IPS-NIHi11 (cell line): Measurements from ENCODE around the gene PTPRE.
"Not testable (repeated sequence)": the region's sequence is repeated elsewhere in the genome, so short reads cannot be mapped to it uniquely, and the experiment has no call there.

Source experiments
- DNase-seq: peaks from one replicate; pipeline ENCODE4 v3.0.0; 2012; ENCODE audit warnings: mixed read lengths, low spot score

PTPRE gene

DNA sequence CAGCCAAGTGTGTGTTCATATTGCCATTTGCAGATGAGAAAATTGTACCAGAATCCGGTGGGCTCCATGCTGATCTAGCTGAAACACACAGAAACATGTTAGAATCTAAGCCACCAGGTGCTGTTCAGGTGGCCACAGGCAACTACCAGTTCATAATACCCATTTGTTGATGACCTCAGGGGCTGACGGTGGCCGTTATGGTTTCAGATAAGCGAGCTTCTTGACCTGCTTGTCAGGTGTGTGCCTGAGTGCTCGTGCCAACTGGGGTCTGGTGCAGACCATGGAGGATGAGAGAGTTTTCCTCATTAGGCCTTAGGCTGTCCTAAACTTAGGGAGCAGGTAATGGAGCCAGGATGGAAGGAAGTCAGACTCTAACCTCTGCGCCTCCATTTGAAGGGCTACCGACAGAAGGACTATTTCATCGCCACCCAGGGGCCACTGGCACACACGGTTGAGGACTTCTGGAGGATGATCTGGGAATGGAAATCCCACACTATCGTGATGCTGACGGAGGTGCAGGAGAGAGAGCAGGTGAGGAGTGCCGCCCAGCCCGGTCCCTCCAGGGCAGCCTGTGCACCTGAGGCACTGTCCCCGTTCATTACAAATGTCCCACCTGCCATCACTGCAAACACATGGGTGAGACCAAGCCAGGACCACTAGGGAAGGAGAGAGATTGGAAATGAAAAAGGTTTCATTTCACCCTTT is 166.2 kb downstream of the PTPRE start:
- DNase-seq: no peak

DNA sequence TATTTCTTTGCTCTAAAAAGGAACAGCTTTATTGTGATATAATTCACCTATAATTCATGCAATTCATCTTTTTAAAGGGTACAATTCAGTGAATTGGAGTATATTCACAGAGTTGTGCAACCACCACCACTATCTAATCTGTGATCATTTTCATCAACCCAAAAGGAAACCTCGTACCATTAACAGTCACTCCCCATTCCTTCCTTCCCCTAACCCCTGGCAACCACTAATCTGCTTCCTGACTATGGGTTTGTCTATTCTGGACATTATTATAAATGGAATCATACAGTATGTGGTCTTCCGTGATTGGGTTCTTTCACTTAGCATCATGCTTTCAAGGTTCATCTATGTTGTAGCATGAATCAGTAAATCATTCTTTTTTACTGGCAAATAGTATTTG is 167.0 kb downstream of the PTPRE start:
- DNase-seq: no peak

DNA sequence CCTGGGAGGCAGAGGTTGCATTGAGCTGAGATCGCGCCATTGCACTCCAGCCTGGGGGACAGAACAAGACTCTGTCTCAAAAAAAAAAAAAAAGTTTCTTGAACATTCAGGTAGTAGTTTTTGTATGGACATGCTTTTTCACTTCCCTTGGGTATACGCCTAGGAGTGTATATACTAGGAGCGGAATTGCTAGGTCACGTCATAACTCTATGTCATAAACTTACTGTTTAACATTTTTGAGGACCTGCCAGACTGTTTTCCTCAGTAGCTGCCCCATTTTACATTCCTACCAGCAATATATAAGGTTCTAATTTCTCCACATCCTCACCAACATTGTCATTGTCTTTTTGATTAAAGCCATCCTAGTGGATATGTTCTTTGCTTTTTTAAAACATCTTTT is 167.7 kb downstream of the PTPRE start:
- no peak for DNase-seq

DNA sequence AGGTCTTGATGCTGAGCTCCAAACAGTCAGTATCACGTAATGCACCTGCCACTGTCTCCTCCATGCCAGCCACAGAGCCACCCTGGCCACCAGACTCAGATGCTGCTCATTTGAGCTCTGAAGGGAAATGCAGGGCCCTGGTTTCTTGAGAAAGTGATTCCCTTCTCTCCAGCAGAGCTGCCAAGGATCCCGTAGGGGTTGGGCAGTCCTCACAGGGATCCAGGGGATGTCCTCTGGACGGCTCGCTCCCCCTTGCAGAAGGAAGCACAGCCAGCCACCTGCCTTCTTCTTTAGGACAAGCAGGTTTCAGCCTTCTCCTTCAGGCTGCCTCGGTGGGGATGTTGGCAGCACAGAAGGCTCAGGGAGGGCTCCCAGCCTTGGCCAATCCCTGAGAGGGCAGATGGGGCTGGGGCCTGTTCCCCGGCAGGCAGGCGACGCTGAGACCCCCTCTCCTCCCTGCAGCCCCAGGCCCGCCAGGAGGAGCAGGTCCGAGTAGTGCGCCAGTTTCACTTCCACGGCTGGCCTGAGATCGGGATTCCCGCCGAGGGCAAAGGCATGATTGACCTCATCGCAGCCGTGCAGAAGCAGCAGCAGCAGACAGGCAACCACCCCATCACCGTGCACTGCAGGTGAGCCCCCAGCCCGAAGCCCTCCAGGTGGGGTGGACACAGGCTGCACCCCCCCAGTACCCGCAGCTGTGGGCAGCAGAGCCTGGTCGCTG is 170.4 kb downstream of the PTPRE start:
- DNase-seq: no peak

DNA sequence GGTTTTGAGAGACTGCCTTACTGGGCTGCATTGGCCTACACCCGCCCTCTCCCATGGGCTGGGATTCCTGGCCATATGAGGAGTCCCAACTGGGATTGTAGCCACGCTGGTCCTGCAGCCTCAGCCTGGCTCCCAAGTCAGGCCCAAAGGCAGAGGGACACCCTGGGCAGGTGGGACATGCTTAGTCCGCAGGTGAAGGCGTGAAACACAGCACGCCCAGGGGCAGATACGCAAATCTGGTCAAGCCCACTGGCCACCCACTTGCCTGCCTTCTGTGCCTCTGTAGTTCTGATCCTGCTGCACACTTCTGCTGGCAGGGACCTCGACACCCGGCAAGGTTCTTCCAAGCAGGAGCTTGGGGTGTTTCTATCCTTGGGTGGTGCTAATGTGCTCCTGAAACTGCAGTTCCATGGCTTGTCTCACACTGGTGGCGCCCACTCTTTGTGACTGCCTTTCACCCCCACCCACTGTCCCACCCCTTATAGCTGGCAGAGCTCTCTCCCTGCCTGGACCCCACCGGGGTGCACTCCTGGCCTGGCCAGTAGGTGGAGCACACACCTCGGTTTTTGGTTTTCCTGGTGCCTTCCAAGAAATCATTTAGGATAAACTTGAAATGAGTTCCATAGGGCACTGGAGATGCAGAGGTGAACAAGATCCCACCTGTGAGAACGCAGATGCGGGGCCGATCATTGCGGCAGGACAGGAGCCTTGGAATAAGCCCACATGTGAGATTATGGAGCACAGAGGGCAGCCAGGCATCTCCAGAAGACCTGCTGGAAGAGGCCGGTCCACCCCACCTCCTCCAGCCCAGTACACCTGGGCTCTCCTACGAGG is 171.4 kb downstream of the PTPRE start:
- peak; percentile 83 for DNase-seq

DNA sequence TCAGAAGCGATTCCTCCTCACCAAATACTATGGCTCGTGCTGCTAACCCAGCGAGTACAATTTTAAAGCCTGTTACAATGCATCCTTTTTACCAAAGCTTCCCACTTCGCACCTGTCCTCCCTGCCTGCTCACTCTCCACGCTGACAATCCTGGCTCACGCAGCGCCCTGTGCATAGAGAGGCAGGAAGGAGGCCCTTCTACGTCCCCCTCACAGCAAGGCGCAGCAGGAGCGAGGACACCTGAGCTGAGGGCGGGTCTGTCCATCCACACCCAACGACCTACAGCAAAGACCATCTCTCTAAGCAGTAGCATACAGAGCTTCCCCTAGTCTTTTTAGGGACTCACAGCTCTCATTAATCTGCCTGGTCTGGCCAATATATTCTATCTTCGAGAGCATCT is 173.3 kb downstream of the PTPRE start:
- no peak for DNase-seq

DNA sequence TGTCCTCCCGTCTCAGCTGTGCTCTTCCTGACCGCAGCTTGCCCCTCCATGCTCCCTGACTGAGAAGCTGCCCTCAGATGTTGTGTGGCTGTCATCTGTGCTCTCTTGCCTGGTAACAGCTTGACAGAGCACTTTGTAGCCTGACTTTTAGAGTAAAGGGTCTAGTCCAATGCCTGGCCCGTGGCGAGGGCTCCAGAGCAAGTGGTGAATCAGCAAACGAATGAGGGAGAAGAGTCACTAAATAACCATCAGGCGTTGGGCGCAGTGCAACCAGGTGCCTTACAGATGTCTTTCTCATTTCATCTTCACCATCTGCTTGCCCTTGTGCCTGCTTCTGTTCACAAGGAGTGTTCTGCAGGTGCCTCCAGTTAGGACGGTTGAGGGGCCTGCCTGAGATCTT is 173.7 kb downstream of the PTPRE start:
- no peak for DNase-seq

DNA sequence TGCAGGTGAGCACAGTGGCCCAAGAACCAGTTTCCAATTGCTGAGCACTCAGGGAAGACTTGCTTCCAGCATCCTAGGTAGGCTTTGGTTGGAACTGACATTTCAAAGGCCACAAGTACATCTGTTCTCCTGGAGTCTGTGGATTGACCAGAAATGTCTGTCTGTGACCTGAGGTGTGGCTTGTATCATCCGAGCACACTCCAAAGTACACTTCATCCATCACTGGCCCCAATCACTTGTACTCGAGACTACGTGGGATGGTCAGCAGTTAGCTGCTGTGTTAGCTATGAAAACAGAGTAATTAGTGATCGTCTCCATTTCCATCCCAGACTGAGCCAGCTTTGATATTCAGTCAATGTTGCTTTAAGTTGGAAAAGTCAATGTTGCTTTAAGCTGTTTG is 174.3 kb downstream of the PTPRE start:
- no peak for DNase-seq

DNA sequence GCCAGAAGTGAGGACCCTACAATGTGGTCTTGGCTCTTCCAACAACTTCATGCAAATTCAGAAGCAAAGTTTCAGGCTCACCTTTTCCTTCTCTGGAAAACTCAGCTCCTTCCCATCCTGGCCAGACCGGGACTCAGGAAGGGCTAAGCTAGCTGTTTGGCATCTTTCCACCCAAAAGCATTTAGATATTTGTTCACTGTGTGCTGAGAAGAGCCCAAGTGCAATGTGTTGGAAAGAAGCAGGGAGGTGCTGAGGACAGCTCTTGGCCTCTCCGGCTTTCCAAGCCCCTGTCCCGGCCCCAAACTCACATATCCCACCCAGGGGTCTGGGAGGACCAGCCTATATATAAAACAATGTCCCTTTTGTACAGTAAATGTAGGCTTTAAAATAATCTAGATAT is 174.8 kb downstream of the PTPRE start:
- DNase-seq: no peak

DNA sequence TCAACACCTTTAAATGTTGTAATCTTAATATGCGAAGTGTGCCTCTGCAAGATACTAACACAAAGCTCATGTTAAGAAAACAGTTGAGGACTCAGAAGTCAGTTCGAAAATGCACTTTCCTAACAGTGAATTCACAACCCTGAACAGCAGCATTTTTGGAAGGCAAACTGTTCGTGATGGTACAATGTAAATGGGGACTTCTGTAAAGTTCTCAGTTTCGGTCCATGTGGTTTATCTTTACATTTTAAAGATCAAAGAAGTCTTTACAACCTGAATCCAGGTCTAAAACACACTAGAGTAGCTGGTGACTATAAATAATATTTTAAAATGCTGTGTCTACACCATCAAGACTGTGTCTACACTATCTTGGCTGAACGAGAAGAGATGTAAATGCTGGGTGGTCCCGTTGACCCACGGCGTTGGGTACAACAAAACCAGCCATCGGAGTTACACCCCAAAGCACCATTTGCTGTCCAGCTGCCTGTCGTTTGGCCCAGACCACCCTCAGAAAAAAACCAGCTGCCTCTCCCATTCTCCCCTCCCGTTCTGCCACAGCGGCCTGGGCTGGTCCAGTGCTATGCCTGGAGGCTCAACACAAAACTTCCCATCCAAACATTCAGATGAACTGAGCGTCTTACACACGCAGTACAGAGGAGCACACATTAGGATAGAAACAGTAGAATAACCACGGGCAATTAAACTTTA is 176.4 kb downstream of the PTPRE start:
- DNase-seq: no peak

DNA sequence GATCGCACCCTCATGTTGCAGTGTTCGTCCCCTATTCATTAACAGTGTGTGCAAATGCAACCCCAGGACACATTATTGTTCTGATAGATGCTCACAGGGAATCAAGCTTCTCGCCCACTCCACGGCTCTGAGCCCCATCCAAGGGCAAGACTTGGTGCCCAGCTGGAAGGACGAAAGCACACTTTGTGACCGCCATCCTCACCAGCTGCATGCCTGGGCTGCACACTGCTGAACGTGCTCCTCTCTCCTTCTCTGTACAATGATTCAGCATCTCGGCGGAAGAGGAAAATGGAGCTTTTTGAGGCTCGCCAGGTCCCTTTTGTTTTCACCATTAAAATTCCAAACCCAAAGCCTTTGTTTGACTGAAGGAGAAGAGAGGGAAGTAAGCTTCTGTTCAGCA is 177.5 kb downstream of the PTPRE start:
- no peak for DNase-seq

DNA sequence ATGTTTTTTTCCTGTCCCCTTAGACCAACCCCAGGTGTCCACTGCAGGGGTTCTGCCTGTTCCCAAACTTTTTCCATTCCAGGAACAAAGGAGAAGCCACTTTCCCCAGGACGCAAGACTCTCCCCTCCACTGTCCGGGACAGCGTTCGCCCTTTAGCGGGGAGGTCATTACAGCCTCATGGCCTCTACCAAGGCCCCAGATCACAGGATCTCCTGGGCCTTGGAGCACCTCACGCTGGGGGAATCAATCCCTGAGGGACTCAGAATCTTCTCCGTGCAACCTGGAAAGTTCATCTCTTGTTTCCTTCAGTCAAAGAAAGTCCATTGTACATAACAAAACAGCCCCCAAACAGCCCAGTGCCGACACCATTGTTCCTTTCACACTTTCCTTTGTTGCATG is 178.1 kb downstream of the PTPRE start:
- no peak for DNase-seq

DNA sequence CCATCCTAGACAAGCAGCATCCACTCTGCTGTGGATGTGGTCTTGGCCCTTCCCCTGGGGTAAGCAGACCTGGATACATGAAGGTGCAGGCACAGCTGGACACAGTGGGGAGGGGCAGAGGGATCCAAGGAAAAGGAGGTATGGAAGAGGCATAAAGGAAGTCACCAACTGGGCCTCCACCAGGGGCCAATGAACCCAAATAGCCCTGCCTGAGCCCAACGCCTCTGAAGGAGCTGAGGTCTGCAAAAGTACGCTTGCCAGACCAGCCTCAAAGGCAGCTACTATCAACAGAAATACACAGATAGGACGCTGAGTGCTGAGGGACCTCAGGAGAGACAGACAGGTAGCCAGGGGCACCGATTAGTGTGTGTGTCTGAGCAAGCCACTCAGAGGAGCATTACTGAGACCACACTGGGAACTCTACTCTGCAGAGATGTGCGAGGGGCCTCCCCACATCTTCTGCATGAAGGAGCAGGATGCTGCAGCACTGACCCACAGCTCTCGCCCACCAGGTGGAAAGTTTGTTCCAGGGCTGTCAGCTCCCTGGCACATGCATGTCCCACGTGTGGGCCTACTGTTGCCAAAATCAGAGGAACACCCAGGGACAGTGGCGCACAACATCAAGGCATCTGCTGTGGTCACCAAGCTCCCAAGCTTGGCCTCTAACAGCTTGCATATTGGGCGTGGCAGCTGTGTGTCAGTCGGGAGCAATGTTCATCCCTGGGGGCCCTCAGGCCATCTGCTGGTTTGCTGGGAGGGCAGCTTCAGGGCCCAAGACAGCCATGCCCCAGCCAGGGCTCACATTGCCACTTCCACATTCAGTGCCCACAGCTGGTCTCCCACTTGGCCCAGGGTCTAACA is 179.3 kb downstream of the PTPRE start:
- no peak for DNase-seq

DNA sequence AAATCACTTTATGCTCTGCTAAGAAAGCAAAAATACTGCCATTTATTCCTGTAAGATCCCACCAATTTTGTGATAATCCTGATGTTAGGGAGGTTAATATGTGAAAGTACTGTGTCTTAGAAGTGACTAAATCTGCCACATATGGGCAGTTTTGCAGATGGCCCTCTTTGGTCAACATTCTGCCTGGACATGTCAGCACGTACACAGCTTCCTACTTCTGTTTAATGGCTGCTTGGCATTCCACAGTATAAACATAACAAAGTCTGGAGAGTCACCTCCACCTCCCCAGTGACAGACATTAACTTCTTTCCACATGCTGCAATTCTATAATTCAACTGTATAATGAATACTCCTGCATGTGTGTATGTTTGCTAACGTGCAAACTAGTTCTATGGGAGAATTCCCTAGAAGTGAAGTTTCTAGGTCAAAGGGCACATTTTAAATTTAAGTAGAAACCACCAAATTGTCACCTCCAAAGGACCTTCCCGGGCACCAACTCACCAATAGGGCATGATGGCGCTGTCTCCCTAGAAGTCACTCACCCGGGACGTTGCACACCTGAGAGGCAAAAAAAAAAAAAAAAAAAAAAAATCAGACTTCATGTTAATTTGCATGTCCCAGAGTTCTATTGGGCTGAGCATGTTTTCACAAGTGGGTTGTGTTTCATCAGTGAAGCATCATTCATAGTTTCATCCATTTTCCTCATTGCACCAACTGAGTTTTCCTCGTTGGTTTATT is 180.4 kb downstream of the PTPRE start:
- no peak for DNase-seq

DNA sequence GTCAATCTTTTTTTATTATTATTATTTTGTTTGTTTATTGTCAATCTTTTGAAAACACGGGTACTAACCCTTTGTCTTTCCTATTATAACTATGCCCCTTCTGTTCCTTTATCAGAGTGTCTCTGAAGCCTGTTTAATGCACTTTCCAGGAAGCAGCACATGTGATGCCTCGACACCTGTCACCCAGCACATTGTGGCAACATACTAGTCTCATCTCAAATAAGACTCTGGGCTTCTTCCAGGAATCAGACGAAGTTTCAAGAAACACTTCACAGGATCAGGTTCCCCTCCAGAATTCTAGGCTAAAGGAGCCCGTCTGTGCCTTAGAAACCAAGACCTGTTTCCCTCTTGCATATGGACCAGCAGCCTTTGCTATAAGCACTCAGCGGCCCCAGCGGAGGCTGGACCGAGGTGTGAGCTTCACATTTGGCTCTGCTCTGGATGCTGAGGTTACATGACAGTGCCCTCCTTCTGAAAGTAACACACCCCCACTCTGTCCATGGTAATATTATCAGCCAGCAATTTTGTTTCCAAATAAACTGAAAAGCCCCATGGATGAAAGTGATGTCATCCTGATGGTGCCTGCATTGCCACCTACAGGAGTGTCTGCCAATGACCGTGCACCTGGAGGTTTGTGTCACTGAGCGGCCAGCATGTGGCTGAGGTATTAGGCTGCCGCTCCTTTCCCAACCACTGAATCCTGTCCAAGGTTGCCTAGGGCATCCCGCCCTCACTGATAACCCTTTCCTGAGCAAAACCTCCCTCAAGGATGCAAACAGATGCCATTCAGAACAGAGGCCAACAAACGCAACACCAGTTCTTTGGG is 181.2 kb downstream of the PTPRE start:
- peak; percentile 57 for DNase-seq

DNA sequence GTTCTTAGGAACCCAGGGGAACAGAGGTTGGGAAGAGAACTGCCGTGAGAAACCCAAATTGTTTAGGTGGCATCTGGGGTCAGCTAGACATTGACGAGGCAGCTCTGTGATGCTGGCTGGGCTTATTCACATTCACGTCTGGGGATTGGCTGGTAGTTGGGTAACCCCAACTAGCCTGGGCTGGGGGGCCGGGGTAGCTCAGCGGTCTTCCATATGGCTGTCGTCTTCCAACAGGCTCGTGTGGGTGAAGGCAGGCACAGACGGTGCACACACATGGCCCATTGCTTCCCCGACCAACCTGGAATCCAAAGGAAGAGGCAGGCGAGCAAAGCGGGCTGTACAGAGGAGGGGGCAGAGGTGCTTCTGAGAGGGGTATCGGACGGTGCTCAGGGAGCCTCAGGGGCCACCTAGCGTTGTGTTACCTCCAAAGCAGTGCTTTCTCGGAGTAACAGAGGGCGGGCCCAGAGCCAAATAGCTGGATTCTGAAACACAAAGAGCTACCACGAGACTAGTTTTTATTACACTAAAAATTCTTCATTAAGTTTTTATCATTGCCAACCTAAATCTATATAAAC is 184.8 kb downstream of the PTPRE start:
- peak; percentile 77 for DNase-seq

DNA sequence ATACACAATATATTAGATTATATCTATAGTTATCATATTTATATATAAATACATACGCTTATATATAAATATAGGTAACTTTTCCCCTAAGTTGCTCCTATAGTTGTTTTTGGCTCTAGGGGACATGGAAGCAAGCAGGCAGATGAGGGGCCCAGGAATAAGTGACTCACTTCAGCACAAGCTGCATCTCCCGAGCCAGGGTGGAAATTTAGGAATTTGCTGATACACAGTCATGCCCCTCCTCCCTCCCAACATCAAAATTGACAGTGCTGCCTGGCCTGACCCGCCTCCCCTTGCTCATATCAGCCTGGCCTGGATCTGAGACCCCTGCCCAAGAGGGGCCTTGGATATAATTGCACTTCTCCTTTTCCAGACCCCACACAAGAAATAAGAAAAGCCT is 185.6 kb downstream of the PTPRE start:
- no peak for DNase-seq

DNA sequence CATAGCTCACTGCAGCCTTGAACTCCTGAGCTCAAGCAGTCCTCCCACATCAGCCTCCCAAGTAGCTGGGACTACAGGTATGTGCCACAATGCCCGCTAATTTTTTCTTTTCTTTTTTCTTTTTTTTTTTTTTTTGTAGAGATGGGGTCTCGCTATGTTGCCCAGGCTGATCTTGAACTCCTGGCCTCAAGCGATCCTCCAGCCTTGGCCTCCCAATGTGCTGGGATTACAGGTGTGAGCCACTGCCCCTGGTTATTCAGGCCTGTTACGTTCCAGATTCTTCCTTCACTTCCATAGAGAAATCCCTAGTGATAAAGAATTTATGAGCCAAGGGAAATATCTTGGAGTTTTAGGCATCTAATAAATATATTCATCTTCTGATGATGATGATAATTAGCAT is 187.7 kb downstream of the PTPRE start:
- not testable (repeated sequence) for DNase-seq

DNA sequence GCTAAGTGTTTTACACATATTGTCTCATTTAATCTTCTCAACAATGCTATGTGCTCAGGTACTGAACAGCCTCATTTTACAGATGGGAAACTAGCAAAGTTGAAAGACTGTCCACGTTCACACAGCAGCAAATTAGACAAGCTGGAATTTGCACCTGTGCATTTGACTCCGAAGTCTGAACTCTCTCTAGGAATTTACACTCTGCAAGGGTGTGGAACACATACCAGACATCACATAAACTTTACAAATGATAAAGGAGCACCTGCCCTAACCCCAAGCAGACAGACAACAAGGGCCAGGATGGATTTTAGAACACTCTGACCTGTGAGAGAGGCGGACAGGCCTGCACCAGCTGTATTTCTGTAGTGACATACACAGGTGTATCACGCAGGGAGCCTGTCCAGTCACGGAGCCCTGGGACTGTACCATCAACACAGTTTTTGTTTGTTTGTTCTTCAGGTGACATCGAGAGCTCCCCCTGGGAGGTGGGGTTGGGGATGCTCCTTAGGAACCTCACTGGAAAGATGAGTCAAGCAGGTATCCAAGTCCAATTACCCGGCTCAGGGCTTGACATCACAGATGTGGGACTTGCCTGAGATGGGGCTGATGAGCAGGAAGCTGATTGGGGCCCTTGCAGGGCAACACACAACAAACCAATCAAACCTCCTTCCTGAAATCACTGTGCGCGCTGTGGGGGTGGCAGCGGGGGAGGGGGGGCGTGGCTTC is 188.3 kb downstream of the PTPRE start:
- no peak for DNase-seq
